ENCODE results near the gene TMED9. TPM values are rescaled to one million over a fixed set of nuclear protein-coding genes. Genes with fewer than 3 reads are reported as not detected.
"Not testable (repeated sequence)": the region's sequence is repeated elsewhere in the genome, so short reads cannot be mapped to it uniquely, and the experiment has no call there.

TMED9 gene
- total and polyA plus RNA-seq, 3 experiments from 2014 or later, result 138 to 142 (median 140) TPM

DNA sequence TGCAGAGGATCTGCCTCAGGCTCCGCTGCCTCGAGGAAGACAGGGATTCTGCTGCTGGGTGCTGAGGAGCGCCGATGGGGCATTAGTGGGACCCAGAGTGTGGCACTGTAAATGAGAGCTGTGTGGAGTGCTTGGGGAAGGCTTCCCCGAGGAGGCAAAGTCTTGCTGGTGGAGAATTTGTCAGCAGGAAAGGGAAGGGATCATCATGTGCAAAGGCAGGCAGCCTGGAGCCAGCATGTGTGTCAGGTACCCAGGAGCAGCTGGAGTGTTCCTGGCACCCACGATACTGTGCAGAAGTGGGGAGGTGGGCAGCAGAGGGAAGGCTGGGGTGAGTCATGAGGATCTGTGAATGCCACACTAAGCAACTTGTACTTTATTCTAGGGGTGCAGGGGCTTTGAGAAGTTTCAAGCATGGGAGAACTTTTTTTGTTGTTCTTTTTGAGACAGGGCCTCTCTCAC is 20.2 kb downstream of the TMED9 start:
- CTCF ChIA-PET, result no interaction called here
- POLR2A ChIA-PET, result no interaction called here

GRCh38 chr5:177620560-177620959 is 28.6 kb downstream of the TMED9 start:
- Mint-ChIP-seq H3K27ac (no peak overlapping the region), H3K27me3 (no peaks in the 10 kb centered on the region), H3K36me3 (peaks cover 9 to 77% (median 9%) of the 10 kb centered on the region in 3 donors), H3K4me3 (no peak overlapping the region), H3K9me3 (no peaks in the 10 kb centered on the region), H3K4me1 (no peaks in the 10 kb centered on the region)
- DNase-seq, result no peak
- no peak overlapping the region for H3K27ac ChIP-seq (ENCODE audit: low read depth, low read length)
- ChIA-PET CTCF (no interaction called here), POLR2A (no interaction called here)
- peaks cover 17% of the 10 kb centered on the region for H3K36me3 ChIP-seq (ENCODE audit: insufficient read depth, low read length)
- no peaks in the 10 kb centered on the region for H3K9me3 ChIP-seq (ENCODE audit: low read length)
- no peak overlapping the region for H3K4me3 ChIP-seq (ENCODE audit: low read length)
- no peaks in the 10 kb centered on the region for H3K27me3 ChIP-seq (ENCODE audit: insufficient read depth, low read length, poor library complexity, severe bottlenecking)
- no peaks in the 10 kb centered on the region for H3K4me1 ChIP-seq (ENCODE audit: insufficient read depth, low read length)

More for the DNA sequence above, 20.2 kb downstream of the TMED9 start:
- Mint-ChIP-seq H3K4me1 (peaks cover 0 to 6% (median 0%) of the 10 kb centered on the region in 3 donors), H3K27me3 (no peaks in the 10 kb centered on the region), H3K4me3 (no peak overlapping the region), H3K9me3 (no peaks in the 10 kb centered on the region), H3K27ac (peak overlapping the region in 4 of 8 donors; percentile 34 to 72 (median 52)), H3K36me3 (peaks cover 0 to 26% (median 0%) of the 10 kb centered on the region in 3 donors)
- no peak overlapping the region for H3K27ac ChIP-seq (ENCODE audit: low read depth, low read length)
- DNase-seq, result no peak
- H3K9me3 ChIP-seq (ENCODE audit: low read length), result no peaks in the 10 kb centered on the region
- H3K4me1 ChIP-seq (ENCODE audit: insufficient read depth, low read length), result no peaks in the 10 kb centered on the region
- no peaks in the 10 kb centered on the region for H3K36me3 ChIP-seq (ENCODE audit: insufficient read depth, low read length)
- H3K27me3 ChIP-seq (ENCODE audit: insufficient read depth, low read length, poor library complexity, severe bottlenecking), result no peaks in the 10 kb centered on the region
- no peak overlapping the region for H3K4me3 ChIP-seq (ENCODE audit: low read length)

GRCh38 chr5:177624172-177624571 is 32.2 kb downstream of the TMED9 start:
- H3K4me1 ChIP-seq (ENCODE audit: insufficient read depth, low read length); H3K9me3 ChIP-seq (ENCODE audit: low read length): not testable (repeated sequence)

GRCh38 chr5:177630186-177630585 is 38.2 kb downstream of the TMED9 start:
- H3K27me3 ChIP-seq (ENCODE audit: insufficient read depth, low read length, poor library complexity, severe bottlenecking); CTCF ChIA-PET; H3K4me1 ChIP-seq (ENCODE audit: insufficient read depth, low read length); H3K4me3 ChIP-seq (ENCODE audit: low read length); H3K9me3 Mint-ChIP-seq; H3K9me3 ChIP-seq (ENCODE audit: low read length); DNase-seq; H3K27ac ChIP-seq (ENCODE audit: low read depth, low read length); H3K27me3 Mint-ChIP-seq; H3K4me1 Mint-ChIP-seq; POLR2A ChIA-PET; H3K4me3 Mint-ChIP-seq; H3K36me3 ChIP-seq (ENCODE audit: insufficient read depth, low read length); H3K27ac Mint-ChIP-seq: not testable (repeated sequence)
- peaks cover 0 to 17% (median 3%) of the 10 kb centered on the region in 3 donors for H3K36me3 Mint-ChIP-seq

More at GRCh38 chr5:177624172-177624571, 32.2 kb downstream of the TMED9 start:
- CTCF ChIA-PET; H3K4me3 ChIP-seq (ENCODE audit: low read length); H3K4me3 Mint-ChIP-seq; POLR2A ChIA-PET; H3K27ac ChIP-seq (ENCODE audit: low read depth, low read length); H3K36me3 ChIP-seq (ENCODE audit: insufficient read depth, low read length); H3K27me3 Mint-ChIP-seq; H3K27me3 ChIP-seq (ENCODE audit: insufficient read depth, low read length, poor library complexity, severe bottlenecking); DNase-seq; H3K4me1 Mint-ChIP-seq; H3K9me3 Mint-ChIP-seq: not testable (repeated sequence)
- H3K36me3 Mint-ChIP-seq, result peaks cover 3 to 62% (median 5%) of the 10 kb centered on the region in 3 donors
- H3K27ac Mint-ChIP-seq, result peak overlapping the region in 1 of 8 donors; percentile 11

- CTCF ChIA-PET; H3K27me3 Mint-ChIP-seq; H3K36me3 ChIP-seq (ENCODE audit: insufficient read depth, low read length); H3K27ac ChIP-seq (ENCODE audit: low read depth, low read length); DNase-seq; H3K27me3 ChIP-seq (ENCODE audit: insufficient read depth, low read length, poor library complexity, severe bottlenecking); H3K9me3 Mint-ChIP-seq; H3K4me3 ChIP-seq (ENCODE audit: low read length); POLR2A ChIA-PET; H3K4me1 ChIP-seq (ENCODE audit: insufficient read depth, low read length); H3K4me1 Mint-ChIP-seq; H3K27ac Mint-ChIP-seq; H3K4me3 Mint-ChIP-seq; H3K36me3 Mint-ChIP-seq; H3K9me3 ChIP-seq (ENCODE audit: low read length): not testable (repeated sequence)
Measured at GRCh38 chr5:177634912-177635311, 42.9 kb downstream of the TMED9 start.

- H3K27me3 Mint-ChIP-seq; H3K4me3 Mint-ChIP-seq; H3K36me3 ChIP-seq (ENCODE audit: insufficient read depth, low read length); POLR2A ChIA-PET; DNase-seq; CTCF ChIA-PET; H3K27me3 ChIP-seq (ENCODE audit: insufficient read depth, low read length, poor library complexity, severe bottlenecking); H3K9me3 Mint-ChIP-seq; H3K4me3 ChIP-seq (ENCODE audit: low read length); H3K4me1 Mint-ChIP-seq; H3K27ac ChIP-seq (ENCODE audit: low read depth, low read length); H3K9me3 ChIP-seq (ENCODE audit: low read length); H3K27ac Mint-ChIP-seq; H3K4me1 ChIP-seq (ENCODE audit: insufficient read depth, low read length): not testable (repeated sequence)
- peaks cover 0 to 13% (median 3%) of the 10 kb centered on the region in 3 donors for H3K36me3 Mint-ChIP-seq
Measured at GRCh38 chr5:177645462-177645861, 53.5 kb downstream of the TMED9 start.

Other genes with a start within 250 kb of the TMED9 start
- gene LMAN2, start 240.5 kb upstream of the TMED9 start, total RNA-seq, result 100 to 1,000 TPM; 112 to 126 TPM
- 276 TPM for gene LMAN2, start 240.5 kb upstream of the TMED9 start, polyA plus RNA-seq
- gene RGS14, start 234.3 kb upstream of the TMED9 start, total RNA-seq, result 10 to 100 TPM; 60.5 to 61.9 TPM
- gene RGS14, start 234.3 kb upstream of the TMED9 start, polyA plus RNA-seq, result 83.5 TPM
- under 1 TPM in 1 of 2 experiments, not detected in 1; 0.09 TPM for gene SLC34A1, start 207.8 kb upstream of the TMED9 start, total RNA-seq
- gene SLC34A1, start 207.8 kb upstream of the TMED9 start, polyA plus RNA-seq, result 0.17 TPM
- gene PFN3, start 191.5 kb upstream of the TMED9 start, total RNA-seq, result not detected
- gene PFN3, start 191.5 kb upstream of the TMED9 start, polyA plus RNA-seq, result not detected
- 10 to 100 TPM in 1 of 2 experiments, 1 to 10 TPM in 1; 9.2 to 10.3 TPM for gene F12, start 182.6 kb upstream of the TMED9 start, total RNA-seq
- 1.9 TPM for gene F12, start 182.6 kb upstream of the TMED9 start, polyA plus RNA-seq
- gene GRK6, start 165.5 kb upstream of the TMED9 start, total RNA-seq, result 100 to 1,000 TPM; 180 to 185 TPM
- gene GRK6, start 165.5 kb upstream of the TMED9 start, polyA plus RNA-seq, result 201 TPM
- gene PRR7, start 145.4 kb upstream of the TMED9 start, total RNA-seq, result 10 to 100 TPM; 14.7 to 15.3 TPM
- 22.1 TPM for gene PRR7, start 145.4 kb upstream of the TMED9 start, polyA plus RNA-seq
- 10 to 100 TPM; 47.9 to 50.5 TPM for gene DBN1, start 118.6 kb upstream of the TMED9 start, total RNA-seq
- gene DBN1, start 118.6 kb upstream of the TMED9 start, polyA plus RNA-seq, result 28.1 TPM
- 10 to 100 TPM; 28.4 to 30.4 TPM for gene PDLIM7, start 94.6 kb upstream of the TMED9 start, total RNA-seq
- 6.0 TPM for gene PDLIM7, start 94.6 kb upstream of the TMED9 start, polyA plus RNA-seq
- 1 to 10 TPM; 4.2 to 5.1 TPM for gene DOK3, start 82.4 kb upstream of the TMED9 start, total RNA-seq
- 0.08 TPM for gene DOK3, start 82.4 kb upstream of the TMED9 start, polyA plus RNA-seq
- 100 to 1,000 TPM; 160 to 164 TPM for gene DDX41, start 75.2 kb upstream of the TMED9 start, total RNA-seq
- gene DDX41, start 75.2 kb upstream of the TMED9 start, polyA plus RNA-seq, result 61.7 TPM
- gene FAM193B, start 37.6 kb upstream of the TMED9 start, total RNA-seq, result 10 to 100 TPM; 72.9 to 76.6 TPM
- gene FAM193B, start 37.6 kb upstream of the TMED9 start, polyA plus RNA-seq, result 8.5 TPM
- 10 to 100 TPM; 20.2 to 24.4 TPM for gene B4GALT7, start 7.9 kb downstream of the TMED9 start, total RNA-seq
- gene B4GALT7, start 7.9 kb downstream of the TMED9 start, polyA plus RNA-seq, result 17.7 TPM
- gene FAM153A, start 190.7 kb downstream of the TMED9 start, total RNA-seq, result 1 to 10 TPM; 5.8 to 6.7 TPM
- 0.67 TPM for gene FAM153A, start 190.7 kb downstream of the TMED9 start, polyA plus RNA-seq

Data from CD8-positive, alpha-beta memory T cell (primary cell).